Stomach (tissue), 9 donors: ENCODE data around the gene TNRC6C. TPM values are rescaled to one million over a fixed set of nuclear protein-coding genes. Genes with fewer than 3 reads are reported as not detected.

Experiments used
- DNase-seq, 2 donors: peaks; one replicate each; pipeline versions ENCODE4 v3.0.0 to v3.0.0-alpha.2; 2013 to 2019
- H3K27ac ChIP-seq, 5 donors: fragments of 200-600 bp in 4 of 5; sonication (generic) in 4 of 5; one replicate each; pipeline ENCODE4 v1.5.1; 2013 to 2019; ENCODE audit warnings: mild to moderate bottlenecking in 1 of 5, moderate library complexity in 1 of 5
- H3K27me3 ChIP-seq, 3 donors: fragments of 200-600 bp; sonication (generic); one replicate each; pipeline ENCODE4 v1.5.1; 2017 to 2019; ENCODE audit warnings: mixed run types in 1 of 3
- H3K36me3 ChIP-seq, 4 donors: fragments of 200-600 bp; sonication (generic); 1 replicate in 3 of 4; 2 replicates in 1 of 4; pipeline ENCODE4 v1.5.1; 2016 to 2019
- H3K4me1 ChIP-seq, 4 donors: fragments of 200-600 bp; sonication (generic); one replicate each; pipeline ENCODE4 v1.5.1; 2016 to 2019
- H3K4me3 ChIP-seq, 4 donors: fragments of 200-600 bp; sonication (generic) in 3 of 4; one replicate each; pipeline ENCODE4 v1.5.1; 2016 to 2019; ENCODE audit warnings: mild to moderate bottlenecking in 1 of 4
- H3K9me3 ChIP-seq, 4 donors: fragments of 200-600 bp; sonication (generic); one replicate each; pipeline ENCODE4 v1.5.1; 2016 to 2019
- EP300 ChIP-seq: sonication (generic); formaldehyde crosslinking; IDR thresholded peaks from one replicate; pipeline ENCODE4 v1.6.1; 2017; ENCODE audit warnings: antibody characterized with exemption
- POLR2A ChIP-seq, 4 donors: fragments of 450-650 bp; IDR thresholded peaks; one replicate each; pipeline ENCODE4 v1.6.1; 2016; ENCODE audit warnings: antibody characterized with exemption in 4 of 4, control low read depth in 2 of 4, mild to moderate bottlenecking in 1 of 4, moderate library complexity in 1 of 4
- POLR2AphosphoS5 ChIP-seq, 3 donors: sonication (generic); formaldehyde crosslinking; IDR thresholded peaks; one replicate each; pipeline ENCODE4 v1.6.1; 2016; ENCODE audit warnings: antibody characterized with exemption in 3 of 3
- WGBS, 5 donors: extraction: QIAGEN DNeasy Blood & Tissue Kit in 3 of 5; methylation state at CpG; one replicate each; pipeline versions ENCODE4 v1.1.5 to v1.1.7; 2013 to 2018; 5-methylcytosine and 5-hydroxymethylcytosine counted together
- intact Hi-C: fragments of 100-400 bp; cut with DNase I; formaldehyde crosslinking; loops from one replicate; pipeline ENCODE4 v1.15.1; 2023; ENCODE audit warnings: low total_unique reads
- polyA plus RNA-seq, 3 donors: library from polyadenylated mRNA; stranded (reverse); fragments of 200-250 nt; gene quantifications; one replicate each; pipeline ENCODE4 v1.2.3, GENCODE V29; 2013
- total RNA-seq, 5 donors: library from RNA; depleted of rRNA; stranded (reverse); fragments of >200 nt; gene quantifications; one replicate each; pipeline versions ENCODE4 v1.1.0 to v1.2.3, GENCODE V29; 2014 to 2016
- TF ChIP-seq, protein P1 (sequence below), 7 experiments: fragments of 450-650 bp in 4 of 7; fragments of 200-600 bp in 3 of 7; sonication (generic) in 3 of 7; IDR thresholded peaks; one replicate each; pipeline ENCODE4 v1.5.1; 2016 to 2019; ENCODE audit warnings: antibody characterized with exemption in 7 of 7, control low read depth in 2 of 7, mild to moderate bottlenecking in 1 of 7
- donor health status: healthy with polysubstance abuse.
- donor health status: Bipolar disorder and iron deficiency.
- donor health status: healthy.

The TNRC6C gene
- total and polyA plus RNA-seq, 8 donors = 0.92 to 64.8 (median 9.6) TPM

DNA sequence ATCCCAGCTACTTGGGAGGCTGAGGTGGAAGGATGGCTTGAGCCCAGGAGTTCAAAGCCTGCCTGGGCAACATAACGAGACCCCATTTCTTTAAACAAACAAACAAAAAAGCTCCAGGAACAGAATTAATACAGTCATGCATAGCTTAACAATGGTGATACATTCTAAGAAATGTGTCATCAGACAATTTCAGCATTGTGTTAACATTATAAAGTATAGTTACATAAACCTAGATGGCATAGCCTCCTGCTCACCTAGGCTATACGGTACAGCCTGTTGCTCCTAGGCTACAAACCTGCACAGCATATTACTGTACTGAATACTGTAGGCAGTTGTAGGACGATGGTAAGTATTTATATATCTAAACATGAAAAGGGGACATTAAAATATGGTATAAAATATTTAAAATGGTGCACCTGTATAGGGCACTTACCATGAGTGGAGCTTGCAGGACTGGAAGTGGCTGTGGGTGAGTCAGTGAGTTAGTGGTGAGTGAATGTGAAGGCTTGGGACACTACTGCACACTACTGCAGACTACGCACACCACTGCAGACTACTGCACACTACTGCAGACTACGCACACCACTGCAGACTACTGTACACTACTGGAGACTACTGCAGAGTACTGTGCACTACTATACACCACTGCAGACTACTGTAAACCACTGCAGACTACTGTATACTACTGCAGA lies 95.4 kb downstream of the TNRC6C start:
- Histone ChIP-seq H3K27ac (no peak overlapping the region), H3K36me3 (peaks cover 23 to 62% (median 57%) of the 10 kb centered on the region in 4 donors), H3K4me1 (peaks cover 0 to 18% (median 8%) of the 10 kb centered on the region in 4 donors), H3K9me3 (no peaks in the 10 kb centered on the region), H3K4me3 (no peak overlapping the region), H3K27me3 (no peaks in the 10 kb centered on the region)
- TF ChIP-seq POLR2AphosphoS5 (IDR thresholded peaks at IDR 0.05) (no peak), EP300 (no peak), POLR2A (IDR thresholded peaks at IDR 0.05) (no peak)
- TF ChIP-seq, protein P1, sequence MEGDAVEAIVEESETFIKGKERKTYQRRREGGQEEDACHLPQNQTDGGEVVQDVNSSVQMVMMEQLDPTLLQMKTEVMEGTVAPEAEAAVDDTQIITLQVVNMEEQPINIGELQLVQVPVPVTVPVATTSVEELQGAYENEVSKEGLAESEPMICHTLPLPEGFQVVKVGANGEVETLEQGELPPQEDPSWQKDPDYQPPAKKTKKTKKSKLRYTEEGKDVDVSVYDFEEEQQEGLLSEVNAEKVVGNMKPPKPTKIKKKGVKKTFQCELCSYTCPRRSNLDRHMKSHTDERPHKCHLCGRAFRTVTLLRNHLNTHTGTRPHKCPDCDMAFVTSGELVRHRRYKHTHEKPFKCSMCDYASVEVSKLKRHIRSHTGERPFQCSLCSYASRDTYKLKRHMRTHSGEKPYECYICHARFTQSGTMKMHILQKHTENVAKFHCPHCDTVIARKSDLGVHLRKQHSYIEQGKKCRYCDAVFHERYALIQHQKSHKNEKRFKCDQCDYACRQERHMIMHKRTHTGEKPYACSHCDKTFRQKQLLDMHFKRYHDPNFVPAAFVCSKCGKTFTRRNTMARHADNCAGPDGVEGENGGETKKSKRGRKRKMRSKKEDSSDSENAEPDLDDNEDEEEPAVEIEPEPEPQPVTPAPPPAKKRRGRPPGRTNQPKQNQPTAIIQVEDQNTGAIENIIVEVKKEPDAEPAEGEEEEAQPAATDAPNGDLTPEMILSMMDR (IDR thresholded peaks at IDR 0.05) = no peak
- DNase-seq = no peak
- WGBS, 5 donors = 71 to 94% (median 81%) methylated on average over 5 of the region's 5 CpGs
- intact Hi-C loops = no loop called here

DNA sequence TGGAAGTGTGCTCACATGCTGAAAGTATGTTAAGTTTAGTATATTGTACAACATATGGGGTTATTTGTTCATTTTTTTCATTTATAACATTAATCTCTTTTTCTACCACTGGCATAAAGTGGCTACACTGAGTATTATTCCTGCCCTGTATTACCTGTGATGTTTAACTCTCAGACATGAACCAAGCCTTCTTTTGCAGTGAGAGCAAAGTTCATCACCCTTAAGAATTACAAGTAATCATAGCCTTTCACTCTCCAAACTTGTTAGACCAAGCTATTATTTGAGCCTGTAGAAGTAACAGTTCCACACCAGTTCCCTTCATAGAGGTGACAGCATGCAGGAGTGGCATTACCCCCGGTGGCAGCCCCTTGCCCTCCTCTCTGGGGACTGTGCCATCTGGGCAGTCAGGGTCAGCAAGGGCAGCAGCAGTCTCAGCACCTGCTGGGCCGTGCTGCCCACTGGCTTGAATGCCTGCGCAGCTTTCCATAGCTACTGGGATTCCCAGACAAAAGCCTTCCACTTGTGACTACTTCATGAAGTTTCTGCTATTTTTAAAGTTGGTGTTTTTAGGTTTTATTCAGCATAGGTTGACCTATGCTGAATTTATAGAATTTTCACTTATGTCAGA lies 98.7 kb downstream of the TNRC6C start:
- no peaks in the 10 kb centered on the region for H3K9me3 ChIP-seq
- DNase-seq = no peak
- no peaks in the 10 kb centered on the region for H3K27me3 ChIP-seq
- peaks cover 0 to 23% (median 11%) of the 10 kb centered on the region in 4 donors for H3K4me1 ChIP-seq
- peaks cover 5 to 29% (median 24%) of the 10 kb centered on the region in 4 donors for H3K36me3 ChIP-seq
- no peak overlapping the region for H3K27ac ChIP-seq
- TF ChIP-seq, protein P1 (IDR thresholded peaks at IDR 0.05) = no peak
- TF ChIP-seq EP300 = no peak
- TF ChIP-seq POLR2A (IDR thresholded peaks at IDR 0.05) = no peak
- TF ChIP-seq POLR2AphosphoS5 (IDR thresholded peaks at IDR 0.05) = no peak
- no peak overlapping the region for H3K4me3 ChIP-seq
- WGBS, 5 donors = 66 to 89% (median 80%) methylated on average over 3 of the region's 3 CpGs
- intact Hi-C loops = no loop called here

DNA sequence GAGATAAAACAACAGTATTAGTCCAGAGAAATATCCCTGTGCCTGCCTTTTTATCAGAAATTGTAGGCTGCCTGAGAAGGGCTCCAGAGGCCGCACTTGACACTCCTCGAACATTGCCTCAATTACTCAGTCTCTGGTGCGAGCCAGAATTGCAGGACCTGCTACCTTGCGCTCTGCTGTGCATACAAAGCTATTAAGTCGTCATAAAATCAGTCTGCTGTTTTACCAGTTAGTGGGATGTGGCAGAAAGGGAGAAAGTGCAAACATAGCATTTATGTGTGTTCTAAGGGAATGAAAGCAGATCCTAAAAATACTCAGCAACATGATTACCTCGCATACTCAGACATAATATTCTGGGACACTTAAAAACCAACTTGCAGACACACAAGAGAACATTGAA lies 99.5 kb downstream of the TNRC6C start:
- H3K4me3 ChIP-seq = no peak overlapping the region
- no peak overlapping the region for H3K27ac ChIP-seq
- H3K36me3 ChIP-seq = peaks cover 5 to 24% (median 19%) of the 10 kb centered on the region in 4 donors
- no peaks in the 10 kb centered on the region for H3K9me3 ChIP-seq
- TF ChIP-seq EP300 (no peak), POLR2A (IDR thresholded peaks at IDR 0.05) (no peak), POLR2AphosphoS5 (IDR thresholded peaks at IDR 0.05) (no peak)
- intact Hi-C loops = no loop called here
- WGBS, 5 donors = 70 to 88% (median 78%) methylated on average over 6 of the region's 6 CpGs
- no peaks in the 10 kb centered on the region for H3K27me3 ChIP-seq
- H3K4me1 ChIP-seq = peaks cover 0 to 23% (median 11%) of the 10 kb centered on the region in 4 donors
- no peak for DNase-seq

DNA sequence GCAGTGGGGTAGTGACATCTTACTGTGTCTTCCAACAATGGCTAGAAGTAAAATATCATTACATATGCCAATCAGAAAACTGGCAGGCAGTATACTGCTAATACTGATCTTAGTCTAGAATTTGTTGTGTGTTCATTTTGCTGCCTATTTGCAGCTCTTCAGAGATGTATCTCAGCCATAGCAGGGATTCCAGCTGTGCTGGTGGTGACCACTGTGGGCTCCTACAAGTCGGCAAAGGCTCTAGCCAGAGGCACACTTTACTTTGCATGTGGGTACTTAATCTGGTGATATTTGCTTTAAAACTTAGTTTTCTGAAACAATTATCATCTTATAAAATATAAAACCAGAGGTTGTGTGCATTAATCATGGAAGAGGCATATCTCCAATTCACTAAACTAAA lies 100.1 kb downstream of the TNRC6C start:
- DNase-seq = no peak
- intact Hi-C loops = no loop called here
- TF ChIP-seq POLR2AphosphoS5 (IDR thresholded peaks at IDR 0.05) = no peak
- TF ChIP-seq POLR2A (IDR thresholded peaks at IDR 0.05) = no peak
- TF ChIP-seq, protein P1 (IDR thresholded peaks at IDR 0.05) = no peak
- no peak for TF ChIP-seq EP300
- Histone ChIP-seq H3K4me1 (peaks cover 0 to 23% (median 11%) of the 10 kb centered on the region in 4 donors), H3K27ac (no peak overlapping the region), H3K4me3 (no peak overlapping the region), H3K9me3 (no peaks in the 10 kb centered on the region), H3K36me3 (peaks cover 5 to 21% (median 17%) of the 10 kb centered on the region in 4 donors), H3K27me3 (no peaks in the 10 kb centered on the region)
- WGBS, 5 donors = 83 to 96% (median 85%) methylated on average over 1 of the region's 1 CpG
